GM12891 (cell line): ENCODE measurements around the gene SPO11.
A peak's percentile ranks its signal among the peaks of the same experiment; 100 is the strongest.

ENCODE experiments used
- DNase-seq: peaks from one replicate; pipeline ENCODE4 v3.0.0; 2011; ENCODE audit warnings: low spot score; ENCODE audit not compliant: insufficient read length
- FAIRE-seq: peaks from 2 replicates; lab custom pipeline; 2011; peaks lifted over from hg19 to GRCh38; lab: Jason Lieb, UNC
- PAX5 ChIP-seq: IDR thresholded peaks from 2 replicates; pipeline ENCODE4 v1.6.1; 2011; ENCODE audit warnings: low read length, moderate library complexity, mild to moderate bottlenecking; ENCODE audit not compliant: insufficient read depth, severe bottlenecking
- POLR2A ChIP-seq: IDR thresholded peaks from 2 replicates; pipeline ENCODE4 v1.6.1; 2011; ENCODE audit warnings: low read depth, low read length, control low read depth
- POLR2AphosphoS5 ChIP-seq: IDR thresholded peaks from 2 replicates; pipeline ENCODE4 v1.6.1; 2011; ENCODE audit warnings: low read depth, low read length, control low read depth
- POU2F2 ChIP-seq: IDR thresholded peaks from 2 replicates; pipeline ENCODE4 v1.6.1; 2011; ENCODE audit warnings: low read depth, mild to moderate bottlenecking, control low read depth, low read length, moderate library complexity
- SPI1 ChIP-seq: IDR thresholded peaks from 2 replicates; pipeline ENCODE4 v1.6.1; 2011; ENCODE audit warnings: low read depth, low read length, control low read depth
- TAF1 ChIP-seq: IDR thresholded peaks from 2 replicates; pipeline ENCODE4 v1.6.1; 2011; ENCODE audit warnings: low read depth, low read length, control low read depth

Gene SPO11

GRCh38 chr20:57351042-57351783 is 21.6 kb downstream of the SPO11 start, which contains the start of gene RAE1:
RAE1 (plus strand) TSS chr20:57351255; CDS start chr20:57354039, 2,784 bp downstream.
- DNase-seq (peak; percentile 76), FAIRE-seq (peak; percentile 97)
- TF ChIP-seq TAF1, result 0 out of 2 replicates have a peak, but pooled peaks have one; percentile 27
- TF ChIP-seq SPI1, result peak; percentile 42; the same call in 1 of the 2 replicates
- no peak for TF ChIP-seq PAX5
- peak; percentile 88 for TF ChIP-seq POLR2A
- TF ChIP-seq POU2F2, result peak; percentile 22; the same call in 1 of the 2 replicates
- TF ChIP-seq POLR2AphosphoS5, result peak; percentile 77

DNA sequence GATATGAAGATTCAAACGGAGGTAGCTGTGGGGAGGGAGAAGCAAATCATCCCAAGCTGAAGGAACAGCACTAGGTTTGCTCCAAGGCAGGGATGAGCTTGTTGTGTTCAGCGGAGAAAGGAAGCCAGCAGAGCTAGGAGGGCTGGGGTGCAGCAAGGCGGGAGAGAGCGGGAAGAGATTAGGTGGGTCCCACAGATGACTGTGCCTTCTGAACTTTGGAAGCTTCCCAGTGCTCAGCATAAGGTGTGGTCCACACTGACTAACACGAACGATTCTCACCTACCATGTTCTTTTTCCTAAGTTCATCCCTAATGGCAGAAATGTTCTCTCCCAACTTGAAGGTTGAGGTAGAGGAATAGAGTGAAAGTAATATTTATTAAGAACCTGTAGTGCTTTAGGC is 22.7 kb downstream of the SPO11 start:
- FAIRE-seq (no peak), DNase-seq (no peak)
- TF ChIP-seq POU2F2 (no peak), SPI1 (no peak), POLR2AphosphoS5 (no peak), PAX5 (no peak)

DNA sequence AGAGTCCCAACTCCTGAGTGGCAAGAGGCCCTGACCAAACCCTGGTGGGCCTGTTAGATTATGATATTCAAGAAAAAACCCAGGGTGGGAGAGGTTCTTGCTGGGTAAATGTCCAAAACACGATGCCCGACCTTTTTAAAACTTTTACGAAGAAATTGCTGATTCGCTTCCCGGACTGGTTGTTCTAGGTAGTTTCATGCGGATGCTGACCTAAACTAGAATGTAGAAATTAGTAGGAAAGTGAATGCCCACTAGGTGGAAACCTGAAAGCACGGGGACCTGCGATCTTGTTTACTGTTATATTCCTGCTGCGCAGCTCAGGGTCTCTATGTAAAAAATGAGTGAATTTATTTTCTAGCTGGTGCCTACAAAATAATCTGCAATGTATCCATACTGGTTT is 23.7 kb downstream of the SPO11 start:
- DNase-seq, result no peak
- no peak for TF ChIP-seq TAF1
- TF ChIP-seq POLR2A, result no peak
- no peak for TF ChIP-seq POU2F2
- no peak for TF ChIP-seq PAX5
- TF ChIP-seq SPI1, result no peak
- TF ChIP-seq POLR2AphosphoS5, result no peak
- FAIRE-seq, result no peak

DNA sequence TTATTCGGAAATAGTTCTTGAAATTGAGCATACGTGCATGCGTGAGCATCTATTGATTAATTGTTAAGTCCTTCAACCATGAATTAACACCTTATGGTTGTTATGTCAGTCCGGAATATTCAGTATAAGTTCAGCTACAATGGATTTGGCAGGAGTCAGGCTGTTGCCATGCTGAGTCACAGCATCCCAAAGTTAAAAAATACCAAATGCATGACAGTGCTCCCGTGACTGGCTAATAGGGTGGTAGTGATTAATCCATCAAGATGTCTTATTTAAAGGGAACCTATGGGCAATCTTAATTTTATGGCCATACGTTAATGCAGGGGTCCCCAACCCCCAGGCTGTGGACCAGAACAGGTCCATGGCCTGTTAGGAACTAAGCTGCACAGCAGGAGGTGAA is 31.9 kb downstream of the SPO11 start:
- DNase-seq, result no peak
- FAIRE-seq, result no peak

DNA sequence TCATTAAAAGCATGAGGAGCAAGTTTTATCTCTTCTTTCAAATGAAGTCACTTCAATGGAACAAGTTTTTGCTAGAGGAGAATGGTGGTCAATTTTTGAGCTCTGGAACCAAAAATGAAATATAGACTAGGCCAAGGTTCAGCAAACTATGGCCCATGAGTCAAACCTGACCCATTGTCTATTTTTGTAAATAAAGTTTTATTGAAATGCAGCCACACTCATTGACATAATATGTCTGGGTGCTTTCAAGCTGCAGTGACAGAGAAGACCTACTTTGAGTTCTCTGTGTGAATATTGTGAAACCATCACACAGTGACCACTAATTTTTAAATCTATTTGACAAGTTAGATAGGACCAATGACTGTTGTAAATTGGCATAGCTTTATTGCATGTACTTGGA is 34.8 kb downstream of the SPO11 start:
- DNase-seq (no peak), FAIRE-seq (no peak)
- TF ChIP-seq SPI1, result no peak
- no peak for TF ChIP-seq PAX5
- TF ChIP-seq POU2F2, result no peak

More for the DNA sequence above, 31.9 kb downstream of the SPO11 start:
- TF ChIP-seq POLR2AphosphoS5 (no peak), SPI1 (no peak), PAX5 (no peak), POU2F2 (no peak), TAF1 (no peak), POLR2A (no peak)

DNA sequence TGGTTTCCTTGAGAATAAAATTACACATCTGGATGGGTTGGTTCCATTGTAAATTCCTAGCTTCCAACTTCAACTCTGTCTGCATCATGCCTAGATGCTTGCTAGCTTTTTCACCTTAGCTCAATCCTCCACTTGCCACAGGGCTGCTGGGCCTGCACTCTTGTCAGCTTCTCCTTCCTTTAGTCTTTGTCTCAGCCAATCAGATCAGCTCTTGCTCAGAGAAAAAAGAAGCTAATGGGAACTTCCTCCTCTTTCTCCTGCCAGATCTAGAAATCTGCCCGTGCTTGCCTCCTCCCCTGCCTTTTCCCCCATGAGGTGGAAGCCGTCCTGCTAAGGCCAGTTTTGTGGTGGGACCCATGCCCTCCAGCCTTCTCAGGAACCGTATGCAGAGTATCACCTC is 40.0 kb downstream of the SPO11 start:
- FAIRE-seq (no peak), DNase-seq (no peak)
- TF ChIP-seq SPI1 (no peak), POLR2AphosphoS5 (no peak), PAX5 (no peak), POLR2A (no peak), TAF1 (no peak), POU2F2 (no peak)

DNA sequence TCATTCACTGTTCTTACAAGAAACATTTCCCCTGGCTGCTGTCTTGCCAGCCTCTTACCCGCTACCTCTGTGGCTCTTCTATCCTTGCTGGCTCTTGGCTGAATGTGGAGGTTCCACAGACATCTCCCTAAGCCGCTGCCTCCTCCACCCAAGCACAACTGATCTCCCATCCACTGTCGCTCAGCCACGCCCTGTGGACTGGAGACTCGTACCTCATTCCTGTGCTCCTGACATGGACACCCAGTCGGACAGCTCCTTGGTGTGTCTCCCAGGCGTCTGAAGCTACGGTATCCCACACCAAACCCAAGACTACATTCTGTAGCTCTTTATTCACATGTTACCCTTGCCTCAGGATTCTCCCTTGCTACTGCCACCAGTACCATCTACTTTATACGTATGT is 40.7 kb downstream of the SPO11 start:
- FAIRE-seq (no peak), DNase-seq (no peak)
- no peak for TF ChIP-seq POU2F2
- TF ChIP-seq PAX5, result no peak
- TF ChIP-seq TAF1, result no peak
- TF ChIP-seq POLR2A, result no peak
- TF ChIP-seq POLR2AphosphoS5, result no peak
- no peak for TF ChIP-seq SPI1

DNA sequence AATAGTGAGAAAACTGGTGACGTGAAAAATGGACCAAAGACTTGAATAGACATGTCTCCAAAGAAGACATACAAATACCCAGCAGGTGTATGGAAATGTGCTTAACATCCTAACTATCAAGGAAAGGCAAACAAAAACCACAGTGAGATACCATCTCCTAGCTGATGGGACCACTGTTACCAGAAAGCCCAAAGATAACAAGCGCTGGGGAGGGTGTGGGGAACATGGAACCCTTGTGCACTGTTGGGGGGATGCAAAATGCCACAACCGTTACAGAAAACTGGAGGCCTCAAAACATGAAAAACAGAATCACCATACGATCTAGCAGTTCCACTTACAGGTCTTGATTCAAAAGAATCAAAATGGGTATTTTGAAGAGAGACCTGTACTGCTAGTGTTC is 41.8 kb downstream of the SPO11 start:
- FAIRE-seq (no peak), DNase-seq (no peak)
- TF ChIP-seq POLR2AphosphoS5 (no peak), TAF1 (no peak), SPI1 (no peak), POLR2A (no peak), PAX5 (no peak), POU2F2 (no peak)

DNA sequence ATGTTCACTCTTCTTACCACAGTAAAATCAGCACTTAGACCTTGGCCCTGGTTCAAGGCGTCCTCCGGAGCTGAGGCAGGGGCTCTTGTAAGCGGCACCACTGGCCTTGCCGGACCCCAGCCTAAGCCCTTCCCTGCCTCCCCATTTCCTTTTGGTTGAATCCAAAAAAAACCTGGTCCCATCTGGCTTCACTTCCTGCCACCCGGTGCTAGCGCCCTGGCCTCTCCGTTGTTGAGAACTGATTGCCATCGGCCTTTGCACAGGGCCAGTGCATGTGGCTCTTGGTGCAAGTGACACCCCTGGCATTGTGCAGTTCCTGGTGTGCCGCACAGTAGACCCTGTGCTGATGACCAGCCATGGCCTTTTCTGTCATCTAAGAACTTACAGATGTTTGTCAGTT is 42.6 kb downstream of the SPO11 start:
- no peak for TF ChIP-seq PAX5
- TF ChIP-seq TAF1, result no peak
- TF ChIP-seq POLR2A, result no peak
- no peak for TF ChIP-seq POU2F2
- no peak for TF ChIP-seq POLR2AphosphoS5
- no peak for TF ChIP-seq SPI1
- FAIRE-seq (no peak), DNase-seq (no peak)

DNA sequence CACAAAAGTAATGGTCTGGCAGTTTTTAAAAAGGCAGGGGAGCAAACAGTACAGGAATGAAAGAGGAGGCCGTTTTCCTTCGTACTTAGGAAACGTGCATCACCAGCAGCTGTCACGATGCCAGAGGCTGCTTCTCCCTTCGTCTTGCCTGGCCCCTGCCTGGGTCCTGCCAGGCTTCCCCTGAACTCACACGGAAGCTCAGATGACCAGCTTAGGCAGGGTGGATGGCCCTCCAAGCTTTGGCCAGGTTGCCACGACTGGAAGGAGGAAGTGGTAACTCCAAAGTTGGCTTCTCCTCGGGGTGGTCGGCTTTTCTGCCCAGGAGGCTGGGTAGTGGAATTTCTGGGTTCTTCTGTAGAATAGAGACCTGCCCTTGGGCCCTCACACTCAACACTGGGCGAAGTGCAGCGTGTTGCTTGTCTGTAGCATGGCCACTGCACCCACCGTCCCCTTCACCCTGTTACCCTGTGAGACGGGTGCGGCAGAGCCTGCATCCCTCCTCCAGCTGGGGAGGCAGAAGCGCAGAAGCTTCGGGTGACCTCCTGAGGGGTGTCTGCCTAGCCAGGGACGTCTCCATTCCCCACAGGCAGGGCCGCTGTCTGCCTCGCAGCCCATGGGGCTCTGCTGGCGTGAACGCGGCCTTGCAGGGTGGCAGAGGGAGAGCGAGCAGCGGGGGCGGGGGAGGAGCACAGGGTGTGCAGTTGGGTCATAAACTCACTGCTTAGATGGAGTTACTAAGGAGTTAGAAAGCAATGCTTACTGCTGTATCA is 43.2 kb downstream of the SPO11 start:
- FAIRE-seq (no peak), DNase-seq (no peak)

More for the DNA sequence above, 43.2 kb downstream of the SPO11 start:
- TF ChIP-seq PAX5 (no peak), POLR2AphosphoS5 (no peak), POU2F2 (no peak), POLR2A (no peak)
